H1 (cell line): Measurements from ENCODE around the gene CST1. TPM values are rescaled to one million over a fixed set of nuclear protein-coding genes. Genes with fewer than 3 reads are reported as not detected.
A peak's percentile ranks its signal among the peaks of the same experiment; 100 is the strongest.

ENCODE experiments used
- CTCF ChIA-PET: fragments of 300-600 bp; sonication (Branson Sonifier 250); formaldehyde crosslinking; loops from one replicate; lab custom pipeline; 2021; ENCODE audit not compliant: partially characterized antibody; lab: Charles Lee
- POLR2A ChIA-PET: fragments of 300-600 bp; sonication (Branson Sonifier 250); formaldehyde crosslinking; loops from one replicate; lab custom pipeline; 2021; ENCODE audit warnings: inconsistent platforms; ENCODE audit not compliant: partially characterized antibody; lab: Charles Lee
- DNase-seq, 2 experiments: peaks; one replicate each; pipeline versions ENCODE4 v3.0.0 to v3.0.0-alpha.2; 2010 to 2022; ENCODE audit warnings: low spot score in 2 of 2, low read depth in 1 of 2, mixed read lengths in 1 of 2
- FAIRE-seq: peaks from 2 replicates; lab custom pipeline; 2011; peaks lifted over from hg19 to GRCh38; lab: Jason Lieb, UNC
- H2AFZ ChIP-seq: 2 replicates; pipeline ENCODE4 v1.8.1; 2012; ENCODE audit warnings: low read length, inconsistent platforms
- H2AK5ac ChIP-seq: 2 replicates; pipeline ENCODE4 v1.6.1; 2013; ENCODE audit warnings: low read depth, low read length
- H2BK120ac ChIP-seq: replicated peaks from 2 replicates; pipeline ENCODE3; 2013; ENCODE audit warnings: low read depth, low read length, inconsistent platforms
- H2BK12ac ChIP-seq: 2 replicates; pipeline ENCODE4 v1.6.1; 2013; ENCODE audit warnings: low read depth, low read length
- H2BK15ac ChIP-seq: 2 replicates; pipeline ENCODE4 v1.6.1; 2013; ENCODE audit warnings: low read length
- H2BK20ac ChIP-seq: 2 replicates; pipeline ENCODE4 v1.6.1; 2013; ENCODE audit warnings: low read length
- H2BK5ac ChIP-seq: 2 replicates; pipeline ENCODE4 v1.6.1; 2013; ENCODE audit warnings: low read depth, low read length
- H3K14ac ChIP-seq: 2 replicates; pipeline ENCODE4 v1.6.1; 2013; ENCODE audit warnings: inconsistent platforms; ENCODE audit not compliant: insufficient read length
- H3K18ac ChIP-seq: 2 replicates; pipeline ENCODE4 v1.6.1; 2013; ENCODE audit warnings: low read length; ENCODE audit errors: extremely low read depth
- H3K23ac ChIP-seq: 2 replicates; pipeline ENCODE4 v1.6.1; 2013; ENCODE audit warnings: inconsistent platforms; ENCODE audit not compliant: insufficient read length
- H3K23me2 ChIP-seq: 2 replicates; pipeline ENCODE4 v1.6.1; 2013; ENCODE audit warnings: low read depth, low read length
- H3K27ac ChIP-seq: 2 replicates; pipeline ENCODE4 v1.6.1; 2011; ENCODE audit warnings: low read depth, low read length, inconsistent platforms
- H3K27me3 ChIP-seq, 4 experiments: replicated peaks in 1 of 4; 1 replicate in 1 of 4; 2 replicates in 3 of 4; pipeline versions ENCODE4 v1.6.1 to v1.8.1; 2011 to 2013; ENCODE audit warnings: low read length in 3 of 4, mild to moderate bottlenecking in 3 of 4, inconsistent platforms in 2 of 4, mixed read lengths in 2 of 4, moderate library complexity in 1 of 4; ENCODE audit not compliant: control insufficient read depth in 3 of 4, insufficient read depth in 3 of 4; ENCODE audit errors: extremely low read depth in 1 of 4
- H3K36me3 ChIP-seq, 4 experiments: 2 replicates each; pipeline versions ENCODE4 v1.6.1 to v1.8.1; 2011 to 2013; ENCODE audit warnings: mild to moderate bottlenecking in 4 of 4, low read length in 3 of 4, moderate library complexity in 2 of 4, control low read depth in 1 of 4, inconsistent platforms in 1 of 4; ENCODE audit not compliant: insufficient read depth in 4 of 4, control insufficient read depth in 2 of 4
- H3K4ac ChIP-seq: replicated peaks from 2 replicates; pipeline ENCODE3; 2013; ENCODE audit warnings: low read length, low read depth, mixed read lengths, inconsistent platforms; ENCODE audit not compliant: insufficient read length
- H3K4me1 ChIP-seq, 4 experiments: replicated peaks in 1 of 4; 1 replicate in 1 of 4; 2 replicates in 3 of 4; pipeline versions ENCODE4 v1.6.1 to v1.8.1; 2011 to 2013; ENCODE audit warnings: low read length in 3 of 4, inconsistent platforms in 2 of 4, mixed read lengths in 1 of 4; ENCODE audit not compliant: insufficient read depth in 4 of 4, control insufficient read depth in 3 of 4
- H3K4me2 ChIP-seq, 2 experiments: 2 replicates each; pipeline versions ENCODE4 v1.6.1 to v1.8.1; 2011 to 2013; ENCODE audit warnings: low read depth in 2 of 2, low read length in 2 of 2, control low read depth in 1 of 2, inconsistent platforms in 1 of 2, mild to moderate bottlenecking in 1 of 2; ENCODE audit not compliant: insufficient read depth in 1 of 2
- H3K4me3 ChIP-seq, 4 experiments: fragments of 200-600, 300-600 bp in 1 of 4; sonication (generic), shearing (Covaris generic), sonication (Bioruptor Twin) in 1 of 4; 2 replicates each; pipeline versions ENCODE4 v1.5.1 to v1.8.1; 2011 to 2016; ENCODE audit warnings: low read length in 4 of 4, low read depth in 3 of 4, control low read depth in 2 of 4, inconsistent platforms in 2 of 4, mild to moderate bottlenecking in 2 of 4, mixed read lengths in 1 of 4, moderate library complexity in 1 of 4; ENCODE audit not compliant: insufficient read depth in 2 of 4; ENCODE audit errors: extremely low read depth in 1 of 4
- H3K56ac ChIP-seq: replicated peaks from 2 replicates; pipeline ENCODE3; 2013; ENCODE audit warnings: low read depth, mild to moderate bottlenecking, mixed read lengths, low read length, inconsistent platforms; ENCODE audit not compliant: insufficient read length
- H3K79me1 ChIP-seq: 2 replicates; pipeline ENCODE4 v1.6.1; 2013; ENCODE audit warnings: low read depth, low read length, control low read depth
- H3K79me2 ChIP-seq, 2 experiments: 2 replicates each; pipeline versions ENCODE4 v1.6.1 to v1.8.1; 2012 to 2013; ENCODE audit warnings: low read length in 2 of 2, mild to moderate bottlenecking in 2 of 2, inconsistent platforms in 1 of 2; ENCODE audit not compliant: insufficient read depth in 2 of 2, control insufficient read depth in 1 of 2
- H3K9ac ChIP-seq, 4 experiments: replicated peaks in 1 of 4; 1 replicate in 1 of 4; 2 replicates in 3 of 4; pipeline versions ENCODE4 v1.6.1 to v1.8.1; 2011 to 2013; ENCODE audit warnings: low read depth in 3 of 4, low read length in 3 of 4, control low read depth in 2 of 4, mild to moderate bottlenecking in 2 of 4, moderate library complexity in 2 of 4, inconsistent platforms in 1 of 4; ENCODE audit errors: extremely low read depth in 1 of 4
- H3K9me3 ChIP-seq, 2 experiments: 2 replicates each; pipeline versions ENCODE4 v1.6.1 to v1.8.1; 2012 to 2013; ENCODE audit warnings: mild to moderate bottlenecking in 2 of 2, moderate library complexity in 2 of 2, control low read depth in 1 of 2, inconsistent platforms in 1 of 2, low read depth in 1 of 2, low read length in 1 of 2, mixed read lengths in 1 of 2; ENCODE audit not compliant: insufficient read depth in 2 of 2
- H4K20me1 ChIP-seq, 2 experiments: replicated peaks in 1 of 2; 2 replicates each; pipeline versions ENCODE3 to v1.8.1; 2011 to 2013; ENCODE audit warnings: inconsistent platforms in 2 of 2, low read length in 2 of 2, mild to moderate bottlenecking in 1 of 2; ENCODE audit not compliant: insufficient read depth in 2 of 2, control insufficient read depth in 1 of 2
- H4K5ac ChIP-seq: 2 replicates; pipeline ENCODE4 v1.6.1; 2013; ENCODE audit warnings: low read length, low read depth, mixed read lengths, inconsistent platforms; ENCODE audit not compliant: insufficient read length
- H4K8ac ChIP-seq: 2 replicates; pipeline ENCODE4 v1.8.0; 2013; ENCODE audit warnings: mild to moderate bottlenecking, moderate library complexity, low read length, inconsistent platforms; ENCODE audit not compliant: insufficient read depth; ENCODE audit errors: extremely low read depth
- H4K91ac ChIP-seq: replicated peaks from 2 replicates; pipeline ENCODE3; 2013; ENCODE audit warnings: low read length, mixed read lengths, inconsistent platforms; ENCODE audit not compliant: insufficient read length
- CEBPB ChIP-seq: IDR thresholded peaks from 2 replicates; pipeline ENCODE4 v1.6.1; 2012; ENCODE audit warnings: low read depth, low read length
- CTBP2 ChIP-seq: IDR thresholded peaks from 2 replicates; pipeline ENCODE4 v1.7.0; 2011; ENCODE audit warnings: borderline replicate concordance, mild to moderate bottlenecking, moderate library complexity, mixed read lengths, low read length; ENCODE audit not compliant: insufficient read depth, insufficient read length
- CTCF ChIP-seq, 3 experiments: IDR thresholded peaks; 1 replicate in 2 of 3; 2 replicates in 1 of 3; pipeline versions ENCODE4 v1.5.1 to v1.6.1; 2011; ENCODE audit warnings: low read length in 3 of 3, mild to moderate bottlenecking in 3 of 3, inconsistent platforms in 2 of 3, low read depth in 1 of 3, moderate library complexity in 1 of 3; ENCODE audit not compliant: insufficient read depth in 1 of 3; ENCODE audit errors: control extremely low read depth in 1 of 3
- HDAC2 ChIP-seq, 2 experiments: fragments of 300-600 bp in 1 of 2; sonication (generic) in 1 of 2; IDR thresholded peaks; 2 replicates each; pipeline ENCODE4 v1.6.1; 2011 to 2012; ENCODE audit warnings: low read depth in 2 of 2, low read length in 2 of 2, mild to moderate bottlenecking in 2 of 2, moderate library complexity in 2 of 2, borderline replicate concordance in 1 of 2, inconsistent platforms in 1 of 2
- JUN ChIP-seq: IDR thresholded peaks from 2 replicates; pipeline ENCODE4 v1.6.1; 2011; ENCODE audit warnings: low read depth, mild to moderate bottlenecking, improper control_type of control experiment, low read length
- KDM4A ChIP-seq: IDR thresholded peaks from one replicate; pipeline ENCODE4 v1.7.1; 2012; ENCODE audit warnings: low read depth, mild to moderate bottlenecking, moderate library complexity, low read length, inconsistent platforms; ENCODE audit not compliant: severe bottlenecking
- MAFK ChIP-seq: IDR thresholded peaks from 2 replicates; pipeline ENCODE4 v1.6.1; 2012; ENCODE audit warnings: low read depth, mild to moderate bottlenecking, improper control_type of control experiment, low read length
- SIN3A ChIP-seq, 2 experiments: IDR thresholded peaks in 1 of 2; conservative IDR thresholded peaks in 1 of 2; 2 replicates each; pipeline ENCODE4 v1.6.1; 2011 to 2012; ENCODE audit warnings: low read length in 2 of 2, improper control_type of control experiment in 1 of 2, low read depth in 1 of 2, mild to moderate bottlenecking in 1 of 2
- SIRT6 ChIP-seq: IDR thresholded peaks from one replicate; pipeline ENCODE4 v1.7.1; 2012; ENCODE audit warnings: low read length, inconsistent platforms
- WGBS, 2 experiments: shearing (Covaris generic) in 1 of 2; methylation state at CpG; one replicate each; pipeline versions ENCODE4 v1.1.6 to v1.1.7; 2013 to 2015; ENCODE audit warnings: low lambda C conversion rate in 2 of 2, mixed read lengths in 2 of 2, inconsistent platforms in 1 of 2, low coverage in 1 of 2, missing lambda C conversion rate in 1 of 2; ENCODE audit not compliant: insufficient replicate concordance in 2 of 2, insufficient coverage in 1 of 2, insufficient read length in 1 of 2; ENCODE audit errors: extremely low coverage in 1 of 2, missing lambda C conversion rate in 1 of 2; 5-methylcytosine and 5-hydroxymethylcytosine counted together
- polyA plus RNA-seq, 7 experiments: library from polyadenylated mRNA; depleted of rRNA in 3 of 7; stranded (reverse) in 5 of 7; unstranded in 2 of 7; fragments of >200 nt in 5 of 7; fragments of 200-250 nt in 2 of 7; gene quantifications; 1 replicate in 5 of 7; 2 replicates in 1 of 7; 4 replicates in 1 of 7; pipeline versions ENCODE4 v1.2.1 to v1.2.3, GENCODE V29; 2011 to 2013; ENCODE audit warnings: missing spikeins in 2 of 7, mixed read lengths in 2 of 7
- total RNA-seq: library from RNA; stranded (reverse); fragmentation: NEBNext Ultra II Directional; extraction: Animal tissue kit (Norgen Biotek cat#: 25700); gene quantifications from 2 replicates; pipeline ENCODE4 v1.2.1, GENCODE V29; 2021
- TF ChIP-seq, protein P1 (sequence below): IDR thresholded peaks from 2 replicates; pipeline ENCODE4 v1.6.1; 2012; ENCODE audit warnings: inconsistent platforms

Gene CST1
- total and polyA plus RNA-seq, 2 of the 8 experiments (the other 6 are each of a cell fraction or from before 2014, with no cell fraction given) = 2.3 to 2.9 TPM

- H4K5ac ChIP-seq = no peak overlapping the region
- H3K4me1 ChIP-seq = peaks cover 0 to 4% (median 3%) of the 10 kb centered on the region in 4 experiments; a peak in 3 of 7 replicates
- no peak overlapping the region for H2AFZ ChIP-seq
- H2BK15ac ChIP-seq = no peak overlapping the region
- no peak overlapping the region for H3K4ac ChIP-seq
- H3K27ac ChIP-seq = no peak overlapping the region
- H3K4me3 ChIP-seq = no peak overlapping the region
- H3K9ac ChIP-seq = no peak overlapping the region
- peak overlapping the region; percentile 58 for H4K91ac ChIP-seq
- no peak overlapping the region for H3K4me2 ChIP-seq
- no peak overlapping the region for H2AK5ac ChIP-seq
- H3K27me3 ChIP-seq = peaks cover 0 to 8% (median 0%) of the 10 kb centered on the region in 4 experiments; a peak in 3 of 7 replicates
- no peak for TF ChIP-seq CTCF (IDR thresholded peaks at IDR 0.05; ENCODE audit: control extremely low read depth in 1 of 3, insufficient read depth in 1 of 3, low read depth in 1 of 3, low read length in 3 of 3)
- no peak for TF ChIP-seq MAFK
- no peak for TF ChIP-seq SIRT6
- TF ChIP-seq JUN = no peak
- TF ChIP-seq, protein P1, sequence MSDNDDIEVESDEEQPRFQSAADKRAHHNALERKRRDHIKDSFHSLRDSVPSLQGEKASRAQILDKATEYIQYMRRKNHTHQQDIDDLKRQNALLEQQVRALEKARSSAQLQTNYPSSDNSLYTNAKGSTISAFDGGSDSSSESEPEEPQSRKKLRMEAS = no peak
- TF ChIP-seq KDM4A = no peak
- no peak for TF ChIP-seq CEBPB
- TF ChIP-seq HDAC2 (IDR thresholded peaks at IDR 0.05; ENCODE audit: borderline replicate concordance in 1 of 2, low read depth in 2 of 2, low read length in 2 of 2) = no peak
- no peak for TF ChIP-seq CTBP2
- no peak for TF ChIP-seq SIN3A (conservative IDR thresholded peaks at IDR 0.05 in 1 of 2, IDR thresholded peaks at IDR 0.05 in 1 of 2; ENCODE audit: low read depth in 1 of 2, low read length in 2 of 2)
- H2BK20ac ChIP-seq = no peak overlapping the region
- 83% methylated on average over 1 of the region's 1 CpG; no CpG with 5 or more reads in 1 of the 2 experiments for WGBS, 2 experiments
- no peak overlapping the region for H3K56ac ChIP-seq
- no peak overlapping the region for H3K23ac ChIP-seq
- DNase-seq (no peak), FAIRE-seq (no peak)
- H3K36me3 ChIP-seq = no peaks in the 10 kb centered on the region
- no peaks in the 10 kb centered on the region for H3K79me2 ChIP-seq
- peak overlapping the region; percentile 18; the same call in 1 of the 2 replicates for H2BK5ac ChIP-seq
- no peak overlapping the region for H2BK120ac ChIP-seq
- no peaks in the 10 kb centered on the region for H3K9me3 ChIP-seq
- no peak overlapping the region for H4K8ac ChIP-seq
- H4K20me1 ChIP-seq = no peaks in the 10 kb centered on the region
- H3K18ac ChIP-seq = no peak overlapping the region
- ChIA-PET POLR2A (no interaction called here), CTCF (interaction anchor here (5.3 kb wide), 1 partner anchor 15 kb away, joined by 17 read pairs; no protein-coding TSS in a partner anchor)
- H3K79me1 ChIP-seq = no peaks in the 10 kb centered on the region
- H2BK12ac ChIP-seq = no peak overlapping the region; the same call in 1 of the 2 replicates
- H3K14ac ChIP-seq = no peak overlapping the region
- no peaks in the 10 kb centered on the region for H3K23me2 ChIP-seq
These were observed 15.8 kb upstream of the CST1 start for GRCh38 chr20:23766531-23766930.
